Activated gamma-delta T cell treated with Interleukin-2 at 50 U/mL for 16 hours (primary cell): ENCODE measurements around the gene SORL1.

Experiments used
- DNase-seq: peaks from one replicate; pipeline ENCODE4 v3.0.0-alpha.2; 2020

SORL1 gene

GRCh38 chr11:121514432-121515334 is 62.6 kb downstream of the SORL1 start:
- peak; percentile 11 for DNase-seq

GRCh38 chr11:121515335-121515671 is 63.2 kb downstream of the SORL1 start:
- DNase-seq = no peak

DNA sequence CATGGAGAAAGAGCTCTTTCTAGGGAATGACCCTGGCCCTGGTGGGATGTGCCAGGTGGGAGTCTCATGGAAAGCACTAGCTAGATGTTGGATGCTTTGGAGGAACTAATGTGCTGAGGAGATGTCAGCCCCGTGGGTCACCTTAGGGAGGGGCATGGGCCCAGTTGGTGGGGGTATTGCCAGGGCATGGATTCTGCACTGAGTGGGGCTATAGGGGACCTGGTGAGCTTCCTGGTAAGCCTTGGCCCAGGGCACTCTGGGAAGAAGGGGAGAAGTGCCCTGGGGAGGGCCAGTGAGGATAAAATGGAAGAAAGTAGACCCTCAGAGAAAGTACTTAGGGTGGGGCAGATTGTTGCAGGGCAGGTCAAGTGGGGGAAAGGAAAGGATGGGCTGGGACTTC is 65.9 kb downstream of the SORL1 start:
- no peak for DNase-seq

- no peak for DNase-seq
Observed at GRCh38 chr11:121520243-121521144, 68.4 kb downstream of the SORL1 start.

- no peak for DNase-seq
Observed at GRCh38 chr11:121521145-121522042, 69.3 kb downstream of the SORL1 start.

DNA sequence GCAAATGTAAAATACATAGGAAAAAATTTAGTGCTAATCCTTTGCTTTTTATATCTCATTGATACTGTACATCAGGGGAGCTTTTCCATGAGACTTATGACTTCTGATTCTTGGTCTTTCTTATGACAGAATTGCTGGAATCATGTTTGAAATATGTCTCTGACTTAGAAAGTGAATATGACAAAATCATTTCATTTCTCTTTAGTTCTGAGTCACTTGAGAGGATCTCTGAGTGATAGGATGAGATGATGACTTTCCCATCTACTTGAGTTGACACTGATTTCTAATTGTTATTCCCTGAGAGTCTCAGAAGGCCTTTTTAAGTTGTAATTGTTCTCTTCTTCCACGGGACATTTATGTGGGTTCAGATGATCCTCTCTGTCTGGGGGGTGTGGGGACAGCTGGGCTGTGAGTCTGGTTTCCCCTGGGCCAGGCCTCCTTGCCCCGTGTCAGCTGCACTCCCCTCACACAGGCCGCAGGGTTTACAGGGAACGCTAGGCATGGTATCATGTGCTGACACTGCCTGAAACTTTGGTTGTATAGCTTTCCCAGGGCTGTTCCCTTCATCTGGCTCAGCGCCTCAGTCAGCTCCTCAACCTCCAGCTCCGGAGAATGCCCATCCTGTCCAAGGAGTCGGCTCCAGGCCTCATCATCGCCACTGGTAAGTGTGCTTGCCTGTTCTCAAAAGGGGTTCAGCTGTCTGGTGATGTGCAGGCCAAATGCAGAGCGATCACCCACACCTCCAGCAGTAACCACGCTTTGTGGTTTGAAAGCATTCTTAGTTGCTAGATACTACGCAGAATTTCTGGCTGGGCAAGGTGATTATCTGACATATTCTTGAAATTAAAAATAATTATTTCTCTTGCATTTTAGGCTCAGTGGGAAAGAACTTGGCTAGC is 70.2 kb downstream of the SORL1 start:
- no peak for DNase-seq

DNA sequence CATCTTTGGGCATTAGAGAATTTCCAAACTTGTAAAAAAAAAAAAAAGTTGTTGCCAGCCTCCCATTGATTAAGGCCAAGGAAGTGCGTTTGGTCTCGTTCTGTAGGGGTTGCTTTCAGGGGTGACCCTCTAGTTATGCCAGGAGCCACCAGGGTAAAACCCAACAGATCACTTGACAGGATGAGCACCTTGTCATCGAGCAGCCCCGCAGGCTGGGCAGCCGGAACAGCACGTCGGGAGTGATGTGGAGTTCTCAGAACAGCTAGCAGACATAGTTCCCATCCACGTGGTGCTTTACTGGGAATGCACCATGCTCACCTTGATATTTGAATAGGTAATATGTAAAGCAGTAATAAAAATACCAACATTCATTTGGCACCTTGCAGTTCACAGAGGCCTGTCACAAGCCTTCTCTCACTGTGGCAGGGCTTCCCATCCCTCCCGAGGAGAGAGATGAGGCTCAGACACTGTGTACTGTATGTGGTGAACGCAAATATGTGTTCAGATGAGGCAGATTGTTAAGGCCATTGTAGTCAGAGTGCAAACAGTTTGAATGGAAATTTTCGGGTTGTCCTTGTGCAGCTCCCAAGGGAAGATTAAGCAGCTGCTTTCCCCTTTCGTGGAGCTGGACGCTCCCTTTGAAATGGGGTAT is 71.6 kb downstream of the SORL1 start:
- no peak for DNase-seq

GRCh38 chr11:121524233-121524631 is 72.1 kb downstream of the SORL1 start:
- no peak for DNase-seq

DNA sequence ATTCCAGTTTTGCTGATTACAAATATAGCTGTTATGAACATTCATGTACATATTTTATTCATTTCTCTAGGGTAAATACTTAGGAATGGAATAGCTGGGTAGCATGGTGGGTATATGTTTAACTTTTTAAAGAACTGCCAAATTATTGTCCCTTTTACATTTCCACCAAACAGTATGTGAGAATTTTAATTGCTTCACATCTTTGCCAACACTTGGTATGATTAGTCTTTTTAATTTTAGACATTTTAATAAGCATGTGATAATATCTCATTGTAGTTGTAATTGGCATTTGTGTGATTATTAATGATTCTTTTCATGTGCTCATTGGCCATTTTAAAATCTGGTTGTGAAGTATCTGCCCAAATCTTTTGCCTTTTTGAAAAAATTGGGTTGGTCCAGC is 73.3 kb downstream of the SORL1 start:
- DNase-seq = no peak

GRCh38 chr11:121530257-121530656 is 78.1 kb downstream of the SORL1 start:
- no peak for DNase-seq

DNA sequence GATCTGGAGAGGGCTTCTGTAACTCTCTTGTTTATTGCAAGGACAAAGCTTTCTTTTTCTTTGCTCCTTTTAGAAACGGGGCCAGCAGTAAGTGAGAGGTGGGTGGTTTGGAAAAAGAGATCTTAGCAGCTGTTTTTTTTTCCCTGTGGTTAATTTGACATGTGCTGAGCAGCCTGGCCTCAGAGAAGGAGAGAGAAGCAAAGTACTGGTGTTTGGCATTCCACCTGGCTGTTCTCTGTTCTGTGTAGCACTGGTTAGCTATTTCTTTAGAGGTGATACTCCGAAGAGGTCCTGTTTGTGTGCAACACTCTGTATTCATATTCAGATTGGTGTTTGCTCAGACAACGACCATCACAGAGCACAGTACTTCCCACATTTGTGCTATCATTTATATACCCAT is 81.5 kb downstream of the SORL1 start:
- no peak for DNase-seq

GRCh38 chr11:121534131-121535093 is 82.3 kb downstream of the SORL1 start:
- DNase-seq = no peak

DNA sequence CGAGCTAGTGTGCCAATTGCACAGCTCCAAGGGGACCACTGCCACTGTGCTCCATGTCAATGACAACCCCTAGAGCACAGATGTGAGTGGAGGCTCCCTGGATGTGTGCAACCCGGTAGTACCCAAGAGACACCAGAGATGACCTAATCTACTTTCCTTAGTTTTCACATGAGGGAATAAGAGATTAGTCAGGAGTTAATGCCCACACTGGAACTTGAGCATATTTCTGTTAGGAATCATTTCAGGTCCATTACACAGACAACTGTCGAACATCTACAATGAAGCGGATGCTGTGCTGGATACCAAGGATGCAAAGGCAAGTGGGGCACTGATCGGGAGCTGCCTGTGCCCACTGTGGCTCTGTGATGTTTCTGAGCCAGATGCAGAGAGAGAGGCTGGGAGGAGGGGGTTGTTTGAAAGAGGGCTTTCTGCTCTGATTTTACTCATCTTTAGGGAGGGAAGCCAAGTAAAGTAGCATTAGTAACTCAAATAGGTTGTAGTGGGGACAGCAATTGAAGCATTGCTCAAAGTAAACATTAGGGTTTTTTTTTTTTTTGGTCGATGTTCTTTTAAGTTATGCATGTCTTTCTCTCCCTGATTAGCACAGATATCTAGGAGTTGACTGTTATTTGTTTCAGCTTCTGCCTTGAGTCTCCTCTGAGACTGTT is 83.1 kb downstream of the SORL1 start:
- no peak for DNase-seq

GRCh38 chr11:121536126-121536525 is 84.0 kb downstream of the SORL1 start:
- no peak for DNase-seq

DNA sequence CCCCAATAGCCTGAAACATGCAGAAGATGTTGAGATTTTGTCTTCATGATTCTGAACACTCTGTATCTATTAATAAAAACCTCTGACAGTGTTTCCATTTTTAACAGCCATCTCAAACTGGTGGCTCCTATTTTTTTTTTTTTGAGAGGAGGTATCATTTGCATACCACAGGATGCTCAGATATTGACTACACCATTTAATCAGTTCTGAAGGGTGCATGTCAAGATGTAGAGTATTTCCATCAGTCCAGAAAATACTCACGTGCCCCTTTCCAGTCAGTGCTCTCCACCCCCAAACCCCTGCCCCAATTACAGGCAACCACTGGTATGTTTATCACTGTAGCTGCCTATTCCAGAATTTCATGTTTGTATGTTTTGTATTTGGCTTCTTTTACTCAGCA is 85.9 kb downstream of the SORL1 start:
- no peak for DNase-seq

GRCh38 chr11:121539000-121539399 is 86.9 kb downstream of the SORL1 start:
- no peak for DNase-seq

- no peak for DNase-seq
Observed at GRCh38 chr11:121540627-121541026, 88.5 kb downstream of the SORL1 start.

- DNase-seq = no peak
Observed at GRCh38 chr11:121543836-121544380, 91.8 kb downstream of the SORL1 start.

- peak; percentile 27 for DNase-seq
Observed at GRCh38 chr11:121544956-121545355, 92.8 kb downstream of the SORL1 start.
